ENCODE measurements around the gene CLIC4. TPM values are rescaled to one million over a fixed set of nuclear protein-coding genes. Genes with fewer than 3 reads are reported as not detected.

CLIC4 gene
- total RNA-seq, 1 donor from 2014 or later = 353 TPM

- no peak for FAIRE-seq
- DNase-seq (ENCODE audit: low read depth) = no peak
- no peak overlapping the region for H2AFZ ChIP-seq (ENCODE audit: low read depth, low read length)
- no peak overlapping the region for H3K4me2 ChIP-seq (ENCODE audit: low read length)
- H3K9me3 ChIP-seq (ENCODE audit: insufficient read depth, low read depth, low read length) = no peaks in the 10 kb centered on the region
- no peaks in the 10 kb centered on the region for H3K79me2 ChIP-seq (ENCODE audit: insufficient read depth, low read length)
- H3K4me1 ChIP-seq (ENCODE audit: insufficient read depth, low read length) = no peaks in the 10 kb centered on the region
- Mint-ChIP-seq H3K36me3 (ENCODE audit: low read depth, unreplicated experiment) (no peaks in the 10 kb centered on the region), H3K9me3 (ENCODE audit: unreplicated experiment) (no peaks in the 10 kb centered on the region), H3K4me1 (ENCODE audit: low read depth, unreplicated experiment) (peaks cover 11% of the 10 kb centered on the region), H3K27ac (ENCODE audit: unreplicated experiment) (no peak overlapping the region), H3K27me3 (ENCODE audit: low read depth, unreplicated experiment) (peaks cover 32% of the 10 kb centered on the region), H3K4me3 (ENCODE audit: unreplicated experiment) (no peak overlapping the region)
- TF ChIP-seq EZH2 (IDR thresholded peaks at IDR 0.05; ENCODE audit: insufficient read depth, low read length) (no peak), CTCF (IDR thresholded peaks at IDR 0.05; ENCODE audit: insufficient read depth, low read depth, low read length) (no peak)
- H3K27me3 ChIP-seq (ENCODE audit: insufficient read depth, low read length) = peaks cover 5% of the 10 kb centered on the region
- H3K4me3 ChIP-seq (ENCODE audit: insufficient read depth, low read depth, low read length) = no peak overlapping the region
- H3K9ac ChIP-seq (ENCODE audit: low read length) = no peak overlapping the region
- no peak overlapping the region for H3K27ac ChIP-seq (ENCODE audit: low read depth, low read length)
- H4K20me1 ChIP-seq (ENCODE audit: insufficient read depth, low read length) = no peaks in the 10 kb centered on the region
- H3K36me3 ChIP-seq (ENCODE audit: insufficient read depth, low read length) = no peaks in the 10 kb centered on the region
These were observed 119.1 kb downstream of the CLIC4 start for GRCh38 chr1:24864370-24864777.

- H3K9me3 ChIP-seq (ENCODE audit: insufficient read depth, low read depth, low read length) = no peaks in the 10 kb centered on the region
- Mint-ChIP-seq H3K4me3 (ENCODE audit: unreplicated experiment) (no peak overlapping the region), H3K9me3 (ENCODE audit: unreplicated experiment) (no peaks in the 10 kb centered on the region), H3K27me3 (ENCODE audit: low read depth, unreplicated experiment) (peaks cover 32% of the 10 kb centered on the region), H3K4me1 (ENCODE audit: low read depth, unreplicated experiment) (peaks cover 11% of the 10 kb centered on the region), H3K36me3 (ENCODE audit: low read depth, unreplicated experiment) (no peaks in the 10 kb centered on the region), H3K27ac (ENCODE audit: unreplicated experiment) (no peak overlapping the region)
- no peaks in the 10 kb centered on the region for H3K4me1 ChIP-seq (ENCODE audit: insufficient read depth, low read length)
- H3K79me2 ChIP-seq (ENCODE audit: insufficient read depth, low read length) = no peaks in the 10 kb centered on the region
- H3K27me3 ChIP-seq (ENCODE audit: insufficient read depth, low read length) = peaks cover 5% of the 10 kb centered on the region
- no peaks in the 10 kb centered on the region for H3K36me3 ChIP-seq (ENCODE audit: insufficient read depth, low read length)
- H2AFZ ChIP-seq (ENCODE audit: low read depth, low read length) = no peak overlapping the region
- FAIRE-seq (no peak), DNase-seq (ENCODE audit: low read depth) (no peak)
- H3K27ac ChIP-seq (ENCODE audit: low read depth, low read length) = no peak overlapping the region
- no peak overlapping the region for H3K9ac ChIP-seq (ENCODE audit: low read length)
- no peak overlapping the region for H3K4me3 ChIP-seq (ENCODE audit: insufficient read depth, low read depth, low read length)
- no peaks in the 10 kb centered on the region for H4K20me1 ChIP-seq (ENCODE audit: insufficient read depth, low read length)
- H3K4me2 ChIP-seq (ENCODE audit: low read length) = no peak overlapping the region
- TF ChIP-seq CTCF (IDR thresholded peaks at IDR 0.05; ENCODE audit: insufficient read depth, low read depth, low read length) (no peak), EZH2 (IDR thresholded peaks at IDR 0.05; ENCODE audit: insufficient read depth, low read length) (no peak)
These were observed 119.9 kb downstream of the CLIC4 start for GRCh38 chr1:24865168-24865567.

GRCh38 chr1:24865587-24865986, 120.3 kb downstream of the CLIC4 start:
- Mint-ChIP-seq H3K27ac (ENCODE audit: unreplicated experiment) (no peak overlapping the region), H3K4me3 (ENCODE audit: unreplicated experiment) (no peak overlapping the region), H3K36me3 (ENCODE audit: low read depth, unreplicated experiment) (no peaks in the 10 kb centered on the region), H3K9me3 (ENCODE audit: unreplicated experiment) (no peaks in the 10 kb centered on the region), H3K27me3 (ENCODE audit: low read depth, unreplicated experiment) (peaks cover 32% of the 10 kb centered on the region), H3K4me1 (ENCODE audit: low read depth, unreplicated experiment) (peaks cover 11% of the 10 kb centered on the region)
- no peaks in the 10 kb centered on the region for H3K36me3 ChIP-seq (ENCODE audit: insufficient read depth, low read length)
- H2AFZ ChIP-seq (ENCODE audit: low read depth, low read length) = no peak overlapping the region
- H3K79me2 ChIP-seq (ENCODE audit: insufficient read depth, low read length) = no peaks in the 10 kb centered on the region
- no peaks in the 10 kb centered on the region for H4K20me1 ChIP-seq (ENCODE audit: insufficient read depth, low read length)
- DNase-seq (ENCODE audit: low read depth) (no peak), FAIRE-seq (no peak)
- no peak overlapping the region for H3K4me2 ChIP-seq (ENCODE audit: low read length)
- H3K27ac ChIP-seq (ENCODE audit: low read depth, low read length) = no peak overlapping the region
- H3K9ac ChIP-seq (ENCODE audit: low read length) = no peak overlapping the region
- no peaks in the 10 kb centered on the region for H3K4me1 ChIP-seq (ENCODE audit: insufficient read depth, low read length)
- TF ChIP-seq EZH2 (IDR thresholded peaks at IDR 0.05; ENCODE audit: insufficient read depth, low read length) = no peak
- no peak for TF ChIP-seq CTCF (IDR thresholded peaks at IDR 0.05; ENCODE audit: insufficient read depth, low read depth, low read length)
- peaks cover 5% of the 10 kb centered on the region for H3K27me3 ChIP-seq (ENCODE audit: insufficient read depth, low read length)
- no peaks in the 10 kb centered on the region for H3K9me3 ChIP-seq (ENCODE audit: insufficient read depth, low read depth, low read length)
- no peak overlapping the region for H3K4me3 ChIP-seq (ENCODE audit: insufficient read depth, low read depth, low read length)

All from astrocyte (in vitro differentiated cells and primary cell).